Activated CD4-positive, alpha-beta T cell treated with anti-CD3 and anti-CD28 coated beads, Interleukin-2, amount 50 U/mL, for 1 hour (primary cell): ENCODE results near the gene GID8.

Experiments used
- DNase-seq: peaks from one replicate; pipeline ENCODE4 v3.0.0-alpha.2; 2020

Gene GID8

GRCh38 chr20:62990306-62990825 is 52.4 kb downstream of the GID8 start:
- no peak for DNase-seq

GRCh38 chr20:62991196-62991807 is 53.4 kb downstream of the GID8 start:
- DNase-seq: no peak

- no peak for DNase-seq
Observed at GRCh38 chr20:62991863-62992262, 53.9 kb downstream of the GID8 start.

- no peak for DNase-seq
Observed at GRCh38 chr20:62993856-62994494, 56.0 kb downstream of the GID8 start.

- DNase-seq: no peak
Observed at GRCh38 chr20:62994869-62995281, 56.9 kb downstream of the GID8 start.

GRCh38 chr20:62995481-62995880 is 57.5 kb downstream of the GID8 start:
- no peak for DNase-seq

- DNase-seq: no peak
Observed at GRCh38 chr20:62995898-62996595, 58.1 kb downstream of the GID8 start.

- no peak for DNase-seq
Observed at GRCh38 chr20:62996596-62996982, 58.6 kb downstream of the GID8 start.

- no peak for DNase-seq
Observed at GRCh38 chr20:62997417-62998035, 59.6 kb downstream of the GID8 start.
